Endothelial cell of umbilical vein (primary cell): ENCODE results near the gene RPL22L1.

ENCODE experiments used
- GATA2 ChIP-seq: IDR thresholded peaks from 2 replicates; pipeline ENCODE4 v1.7.0; 2011; ENCODE audit warnings: low read depth, mild to moderate bottlenecking, moderate library complexity, mixed read lengths, low read length; ENCODE audit not compliant: insufficient read length, insufficient read depth
- POLR2AphosphoS5 ChIP-seq: IDR thresholded peaks from 2 replicates; pipeline ENCODE4 v1.6.1; 2012; ENCODE audit warnings: low read depth, mild to moderate bottlenecking, control low read depth, low read length, moderate library complexity; ENCODE audit not compliant: insufficient read depth
- TF ChIP-seq, protein P1 (sequence below), 2 donors: IDR thresholded peaks; 1 replicate in 1 of 2; 2 replicates in 1 of 2; pipeline ENCODE4 v1.5.1; 2011; ENCODE audit warnings: low read length in 2 of 2, mild to moderate bottlenecking in 2 of 2, moderate library complexity in 2 of 2, control low read depth in 1 of 2, inconsistent platforms in 1 of 2, low read depth in 1 of 2; ENCODE audit not compliant: insufficient read depth in 1 of 2; ENCODE audit errors: extremely low read depth in 1 of 2

DNA sequence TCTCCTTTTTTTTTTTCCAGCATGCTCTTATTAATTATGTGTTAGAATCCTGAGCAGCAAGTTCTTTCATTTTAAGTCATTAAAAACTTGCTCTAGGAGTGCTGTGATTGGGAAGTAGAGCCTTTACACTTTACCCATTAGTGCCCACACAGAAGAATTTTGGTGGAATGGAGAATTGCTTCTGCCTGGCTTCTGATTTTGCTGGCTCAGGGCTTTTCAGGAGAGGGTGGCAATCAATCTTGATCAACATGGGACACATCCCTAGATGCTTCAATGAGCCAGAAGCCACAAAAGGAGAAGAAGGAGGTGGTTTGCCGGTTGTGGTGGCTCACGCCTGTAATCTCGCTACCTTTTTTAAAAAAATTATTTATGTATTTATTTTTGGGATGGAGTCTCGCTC is 39.4 kb downstream of the RPL22L1 start:
- TF ChIP-seq GATA2 (no peak), POLR2AphosphoS5 (no peak)
- TF ChIP-seq, protein P1, sequence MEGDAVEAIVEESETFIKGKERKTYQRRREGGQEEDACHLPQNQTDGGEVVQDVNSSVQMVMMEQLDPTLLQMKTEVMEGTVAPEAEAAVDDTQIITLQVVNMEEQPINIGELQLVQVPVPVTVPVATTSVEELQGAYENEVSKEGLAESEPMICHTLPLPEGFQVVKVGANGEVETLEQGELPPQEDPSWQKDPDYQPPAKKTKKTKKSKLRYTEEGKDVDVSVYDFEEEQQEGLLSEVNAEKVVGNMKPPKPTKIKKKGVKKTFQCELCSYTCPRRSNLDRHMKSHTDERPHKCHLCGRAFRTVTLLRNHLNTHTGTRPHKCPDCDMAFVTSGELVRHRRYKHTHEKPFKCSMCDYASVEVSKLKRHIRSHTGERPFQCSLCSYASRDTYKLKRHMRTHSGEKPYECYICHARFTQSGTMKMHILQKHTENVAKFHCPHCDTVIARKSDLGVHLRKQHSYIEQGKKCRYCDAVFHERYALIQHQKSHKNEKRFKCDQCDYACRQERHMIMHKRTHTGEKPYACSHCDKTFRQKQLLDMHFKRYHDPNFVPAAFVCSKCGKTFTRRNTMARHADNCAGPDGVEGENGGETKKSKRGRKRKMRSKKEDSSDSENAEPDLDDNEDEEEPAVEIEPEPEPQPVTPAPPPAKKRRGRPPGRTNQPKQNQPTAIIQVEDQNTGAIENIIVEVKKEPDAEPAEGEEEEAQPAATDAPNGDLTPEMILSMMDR (IDR thresholded peaks at IDR 0.05; ENCODE audit: extremely low read depth in 1 of 2, insufficient read depth in 1 of 2, low read depth in 1 of 2, low read length in 2 of 2), result no peak
